H1 (cell line): Measurements from ENCODE around the gene NUP210L.

ENCODE experiments used
- EGR1 ChIP-seq: IDR thresholded peaks from 2 replicates; pipeline ENCODE4 v1.6.1; 2011; ENCODE audit warnings: low read depth, low read length, borderline replicate concordance
- POLR2A ChIP-seq, 2 experiments: IDR thresholded peaks; 1 replicate in 1 of 2; 2 replicates in 1 of 2; pipeline ENCODE4 v1.6.1; 2011; ENCODE audit warnings: low read depth in 2 of 2, low read length in 2 of 2, mild to moderate bottlenecking in 2 of 2; ENCODE audit errors: control extremely low read depth in 1 of 2
- RNF2 ChIP-seq: fragments of 200-900, 300-1000 bp; sonication (generic); IDR thresholded peaks from 2 replicates; pipeline ENCODE4 v1.7.1; 2016; ENCODE audit warnings: borderline replicate concordance, low read depth, mild to moderate bottlenecking, antibody characterized with exemption, low read length; ENCODE audit not compliant: poor library complexity, severe bottlenecking; ENCODE audit errors: missing control alignments
- TEAD4 ChIP-seq: IDR thresholded peaks from 2 replicates; pipeline ENCODE4 v1.6.1; 2012; ENCODE audit warnings: low read depth, low read length, inconsistent platforms, mixed read lengths

DNA sequence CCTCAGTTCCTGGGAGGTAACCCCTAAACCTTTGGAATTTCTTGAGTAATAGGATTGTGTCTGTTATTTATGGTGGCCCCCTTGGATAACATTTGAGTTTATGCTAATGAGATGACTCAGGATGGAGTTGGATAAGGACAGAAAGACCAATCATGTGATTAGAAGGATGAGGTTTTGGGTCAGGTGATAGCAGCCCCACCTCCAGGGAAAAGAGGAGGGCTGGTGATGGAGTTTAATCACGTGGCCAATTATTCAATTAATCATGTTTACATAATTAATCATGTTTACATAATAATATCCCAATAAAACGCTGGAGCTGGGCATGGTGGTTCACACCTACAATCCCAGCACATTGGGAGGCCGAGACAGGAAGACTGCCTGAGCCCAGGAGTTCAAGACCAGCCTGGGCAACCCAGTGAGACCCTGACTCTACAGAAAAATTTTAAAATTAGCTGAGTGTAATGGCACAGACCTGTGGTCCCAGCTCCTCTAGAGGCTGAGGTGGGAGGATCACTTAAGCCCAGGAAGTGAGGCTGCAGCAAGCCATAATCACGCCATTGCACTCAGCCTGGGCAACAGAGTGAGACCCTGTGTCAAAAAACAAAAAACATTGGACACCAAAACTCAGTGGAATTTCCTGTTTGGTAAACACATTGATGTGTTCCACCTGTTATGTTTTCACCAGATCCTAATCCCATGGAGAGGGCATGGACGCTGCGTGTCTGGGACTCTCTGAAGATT is 73.3 kb downstream of the NUP210L start:
- TF ChIP-seq POLR2A (IDR thresholded peaks at IDR 0.05; ENCODE audit: control extremely low read depth in 1 of 2, low read depth in 2 of 2, low read length in 2 of 2) (no peak), EGR1 (no peak), TEAD4 (no peak), RNF2 (no peak)
